Activated CD4-positive, alpha-beta T cell treated with anti-CD3 and anti-CD28 coated beads, Interleukin-2, amount 50 U/mL, for 48 hours (primary cell): ENCODE results near the gene COL6A6.

ENCODE experiments used
- DNase-seq, 2 experiments: peaks; one replicate each; pipeline ENCODE4 v3.0.0-alpha.2; 2020

The COL6A6 gene, protein sequence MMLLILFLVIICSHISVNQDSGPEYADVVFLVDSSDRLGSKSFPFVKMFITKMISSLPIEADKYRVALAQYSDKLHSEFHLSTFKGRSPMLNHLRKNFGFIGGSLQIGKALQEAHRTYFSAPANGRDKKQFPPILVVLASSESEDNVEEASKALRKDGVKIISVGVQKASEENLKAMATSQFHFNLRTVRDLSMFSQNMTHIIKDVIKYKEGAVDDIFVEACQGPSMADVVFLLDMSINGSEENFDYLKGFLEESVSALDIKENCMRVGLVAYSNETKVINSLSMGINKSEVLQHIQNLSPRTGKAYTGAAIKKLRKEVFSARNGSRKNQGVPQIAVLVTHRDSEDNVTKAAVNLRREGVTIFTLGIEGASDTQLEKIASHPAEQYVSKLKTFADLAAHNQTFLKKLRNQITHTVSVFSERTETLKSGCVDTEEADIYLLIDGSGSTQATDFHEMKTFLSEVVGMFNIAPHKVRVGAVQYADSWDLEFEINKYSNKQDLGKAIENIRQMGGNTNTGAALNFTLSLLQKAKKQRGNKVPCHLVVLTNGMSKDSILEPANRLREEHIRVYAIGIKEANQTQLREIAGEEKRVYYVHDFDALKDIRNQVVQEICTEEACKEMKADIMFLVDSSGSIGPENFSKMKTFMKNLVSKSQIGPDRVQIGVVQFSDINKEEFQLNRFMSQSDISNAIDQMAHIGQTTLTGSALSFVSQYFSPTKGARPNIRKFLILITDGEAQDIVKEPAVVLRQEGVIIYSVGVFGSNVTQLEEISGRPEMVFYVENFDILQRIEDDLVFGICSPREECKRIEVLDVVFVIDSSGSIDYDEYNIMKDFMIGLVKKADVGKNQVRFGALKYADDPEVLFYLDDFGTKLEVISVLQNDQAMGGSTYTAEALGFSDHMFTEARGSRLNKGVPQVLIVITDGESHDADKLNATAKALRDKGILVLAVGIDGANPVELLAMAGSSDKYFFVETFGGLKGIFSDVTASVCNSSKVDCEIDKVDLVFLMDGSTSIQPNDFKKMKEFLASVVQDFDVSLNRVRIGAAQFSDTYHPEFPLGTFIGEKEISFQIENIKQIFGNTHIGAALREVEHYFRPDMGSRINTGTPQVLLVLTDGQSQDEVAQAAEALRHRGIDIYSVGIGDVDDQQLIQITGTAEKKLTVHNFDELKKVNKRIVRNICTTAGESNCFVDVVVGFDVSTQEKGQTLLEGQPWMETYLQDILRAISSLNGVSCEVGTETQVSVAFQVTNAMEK (N-terminal part only)

DNA sequence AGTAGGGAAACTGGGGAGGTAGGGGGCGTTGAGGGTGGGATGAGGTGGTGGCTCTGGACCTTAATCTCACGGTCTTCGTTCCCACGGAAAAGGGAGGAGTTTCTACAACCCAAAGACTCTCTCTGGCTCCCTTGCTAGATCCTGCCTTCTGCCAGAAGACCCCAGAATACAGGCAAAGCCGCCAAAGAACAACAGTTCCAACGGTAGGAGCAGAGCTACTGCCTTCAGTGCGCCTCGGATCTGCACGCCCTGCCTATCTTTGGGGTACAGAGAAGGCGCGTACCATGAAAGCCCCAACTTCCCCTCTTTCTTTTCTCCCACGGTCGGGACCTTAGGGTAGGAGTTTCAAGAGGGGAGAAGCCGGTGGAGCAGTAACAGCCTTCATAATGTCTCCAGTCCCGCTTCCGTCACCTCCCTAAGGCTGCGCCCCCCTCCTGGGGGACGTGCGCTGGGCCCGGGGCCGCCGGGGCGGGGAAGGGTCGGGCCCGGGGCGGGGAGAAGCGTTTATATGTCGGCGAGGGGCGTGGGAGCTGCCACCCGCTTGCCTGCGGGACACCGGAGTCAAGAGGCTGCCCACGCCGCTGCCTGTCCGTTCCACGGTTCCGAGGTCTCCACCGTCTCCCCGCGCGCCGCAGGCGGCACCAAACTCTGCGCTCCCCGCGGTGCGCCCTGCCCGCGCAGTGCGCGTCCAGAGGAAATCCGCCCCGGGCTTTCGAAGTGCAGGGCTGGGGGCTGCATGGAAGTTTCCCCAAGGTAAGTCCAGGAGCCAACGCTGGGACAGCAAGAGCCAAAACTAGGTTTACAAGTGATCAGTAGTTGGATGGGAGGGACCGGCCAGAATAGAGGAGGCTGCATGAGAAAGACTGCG lies at the start of gene COL6A6:
Gene COL6A6, plus strand, starts transcription at position 533 of the 868 bp plus-strand sequence. CDS start 43,188 bp downstream, outside the sequence.
- DNase-seq, result no peak

DNA sequence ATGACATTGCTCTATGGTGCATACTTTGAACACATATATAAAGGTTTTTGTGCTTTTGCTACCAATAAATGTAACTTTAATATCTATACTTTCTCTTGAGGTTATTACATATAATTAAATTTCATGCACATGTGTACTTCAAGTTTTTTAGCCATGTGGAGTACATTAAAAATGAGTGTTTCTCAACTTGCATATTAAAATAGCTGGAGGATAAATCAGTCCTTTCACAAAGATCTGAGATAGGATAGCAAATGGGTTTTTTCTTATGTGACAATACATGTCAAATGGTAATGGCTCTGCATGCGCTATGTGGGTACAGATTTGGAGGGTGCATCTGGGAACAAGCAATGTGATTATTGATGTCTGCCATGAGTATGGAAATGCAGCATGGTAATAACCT lies 48.7 kb upstream of the COL6A6 start:
- no peak for DNase-seq

DNA sequence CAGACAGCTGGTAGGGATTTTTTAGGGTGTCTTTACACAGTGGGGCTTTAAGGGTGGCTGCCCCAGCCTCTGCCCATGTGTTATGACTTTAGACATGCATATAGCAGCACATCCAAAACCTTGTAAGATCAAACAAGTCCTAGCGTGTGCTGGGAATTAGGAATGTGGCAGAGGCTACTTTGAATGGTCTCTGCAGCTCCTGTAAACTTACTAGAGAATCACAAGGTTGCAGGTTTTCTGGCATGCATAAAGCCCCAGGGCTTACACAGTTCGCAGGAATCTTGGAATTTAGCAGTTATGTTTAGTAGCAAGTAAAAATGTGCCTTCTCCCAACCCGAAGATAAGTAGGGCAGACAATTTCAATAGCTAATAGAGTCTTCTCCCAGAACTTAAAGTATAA lies 46.9 kb upstream of the COL6A6 start:
- DNase-seq, result no peak

DNA sequence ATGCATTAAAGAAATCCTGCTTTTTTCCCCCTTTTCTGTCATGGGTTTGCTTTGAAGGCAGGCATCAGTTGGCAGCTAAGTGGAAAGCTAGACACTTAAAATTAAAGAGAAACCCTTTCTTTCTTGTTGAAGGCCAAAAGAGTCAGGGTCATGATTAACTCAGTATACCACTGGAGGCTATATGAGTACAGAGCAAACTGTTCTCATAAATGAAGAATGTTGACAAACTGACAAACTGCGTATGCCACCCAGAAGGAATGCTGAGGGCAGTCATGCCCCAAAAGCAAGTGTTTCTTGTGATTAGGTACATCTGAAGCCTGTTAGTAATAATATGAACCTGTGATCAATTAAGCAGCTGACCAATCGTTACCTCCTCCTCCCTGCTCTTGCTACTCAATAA lies 43.6 kb upstream of the COL6A6 start:
- no peak for DNase-seq

DNA sequence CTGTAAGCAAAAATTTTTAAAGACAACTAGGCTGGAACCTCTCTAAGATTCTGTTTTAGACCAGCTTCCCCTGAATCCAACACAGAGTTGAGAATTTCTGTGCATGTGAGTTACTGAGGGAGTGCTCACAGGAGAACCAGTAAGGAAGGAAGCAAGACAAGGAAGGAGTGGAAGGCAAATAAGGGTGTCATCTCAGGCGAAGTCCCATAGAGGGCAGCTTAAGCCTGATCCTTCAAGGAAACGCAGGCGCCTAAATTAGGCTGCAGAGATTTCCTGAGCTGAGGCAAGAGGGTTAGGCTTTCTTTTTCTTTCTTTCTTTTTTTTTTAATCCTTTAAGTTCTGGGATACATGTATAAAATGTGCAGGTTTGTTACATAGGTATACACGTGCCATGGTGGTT lies 36.2 kb upstream of the COL6A6 start:
- DNase-seq, result no peak

DNA sequence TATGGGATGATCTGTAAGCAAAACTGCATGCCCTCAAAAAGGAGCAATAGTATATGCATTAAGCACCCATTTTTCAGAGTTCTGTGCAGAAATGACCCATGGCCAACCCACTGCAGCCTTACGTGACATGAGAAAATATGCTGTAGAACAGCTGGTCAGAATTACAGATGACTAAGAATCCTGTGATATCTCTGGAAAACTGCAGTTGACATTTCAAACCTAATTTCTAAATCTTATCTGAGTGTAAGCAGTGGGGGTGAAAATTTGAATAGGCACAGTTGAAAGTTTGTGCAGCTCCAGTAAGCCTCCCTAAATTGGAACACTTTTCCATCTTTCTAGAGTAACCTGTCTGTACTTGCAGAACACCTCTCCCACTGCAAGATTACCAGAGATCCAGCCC lies 28.7 kb upstream of the COL6A6 start:
- no peak for DNase-seq

DNA sequence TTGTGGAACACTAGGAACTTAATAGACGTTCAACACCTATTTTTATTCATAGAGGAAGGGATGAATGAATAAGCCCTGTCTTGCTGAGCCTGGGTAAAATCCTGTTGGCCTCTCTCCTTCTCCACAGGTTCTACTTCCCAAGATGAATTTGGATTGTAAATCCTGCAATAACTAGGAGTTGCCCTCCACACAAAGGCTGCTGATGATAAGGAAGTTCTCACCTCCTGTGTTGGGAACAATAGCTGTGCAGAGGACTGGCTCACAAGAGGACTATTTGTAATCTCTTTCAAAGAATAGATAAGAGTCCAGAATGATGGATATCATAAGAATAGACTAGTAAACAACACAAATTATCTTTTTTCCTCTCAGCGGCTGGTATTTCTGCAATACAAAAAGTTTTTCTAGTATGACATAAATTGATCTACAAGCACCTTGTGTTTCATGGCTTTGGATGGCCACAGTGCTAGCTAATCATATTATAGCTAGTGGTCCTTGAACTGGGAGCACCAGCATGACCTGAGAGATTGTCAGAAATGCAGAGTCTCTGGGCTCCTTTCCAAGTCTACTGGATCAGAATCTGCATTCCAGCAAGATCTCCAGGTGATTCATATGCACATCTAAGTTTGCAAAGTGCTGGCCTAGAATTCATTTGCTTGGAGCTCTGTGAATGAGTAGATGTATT lies 28.1 kb upstream of the COL6A6 start:
- DNase-seq, result no peak

DNA sequence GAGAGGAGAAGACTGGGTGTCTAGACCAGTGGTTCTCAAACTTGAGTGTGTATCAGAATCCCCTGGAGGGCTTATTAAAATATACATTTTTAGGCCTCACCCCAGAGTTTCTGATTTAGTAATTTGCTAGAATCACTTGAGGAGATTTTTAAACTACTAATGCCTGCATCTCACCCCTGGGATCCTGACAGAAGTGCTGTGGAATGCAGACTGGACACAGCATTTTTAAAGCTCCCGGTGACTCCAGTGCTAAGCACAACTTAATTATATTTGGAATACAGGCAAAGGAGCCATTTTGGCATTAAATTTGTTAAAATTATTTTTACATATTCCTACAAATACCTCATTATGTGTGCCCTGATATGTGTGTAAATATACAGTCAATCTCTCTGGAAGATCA lies 26.7 kb upstream of the COL6A6 start:
- DNase-seq, result no peak

DNA sequence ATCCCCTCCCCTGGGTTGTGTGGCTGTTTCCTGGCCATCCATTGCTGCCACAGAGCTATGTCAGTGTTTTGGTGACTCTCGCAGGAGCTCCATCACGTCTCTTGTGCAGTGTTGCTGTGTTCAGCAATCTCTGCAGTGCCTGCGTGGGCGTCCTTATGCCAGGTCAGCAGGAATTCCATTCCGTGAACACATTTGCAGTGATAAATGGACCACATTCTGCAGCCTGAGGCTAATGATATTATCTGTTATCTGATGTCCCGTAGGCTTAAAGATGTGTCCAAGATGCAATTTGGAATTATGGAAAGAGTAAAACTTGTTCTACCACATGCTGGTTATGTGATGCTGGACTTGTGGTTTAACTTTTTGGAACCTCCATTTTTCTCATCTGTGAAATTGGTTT lies 25.5 kb upstream of the COL6A6 start:
- no peak for DNase-seq

DNA sequence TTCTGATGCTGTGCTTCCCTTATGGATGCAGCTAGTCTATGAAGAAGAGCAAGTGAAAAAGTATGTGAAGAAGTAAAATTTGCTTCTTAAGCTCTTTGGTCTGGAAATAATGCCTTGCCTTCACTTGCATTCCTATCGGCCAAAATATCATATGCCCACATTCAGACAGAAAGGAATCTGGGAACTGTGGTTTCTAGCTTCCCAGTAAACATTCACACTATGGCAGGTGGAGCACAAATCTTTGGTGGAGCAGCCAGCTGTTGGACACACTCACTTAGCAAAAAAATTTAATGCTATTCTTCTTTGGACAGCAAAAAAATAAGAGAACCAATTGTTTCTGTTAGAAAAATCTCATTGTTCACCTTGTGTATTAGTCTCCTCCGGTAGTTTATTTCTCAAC lies 12.3 kb upstream of the COL6A6 start:
- no peak for DNase-seq

DNA sequence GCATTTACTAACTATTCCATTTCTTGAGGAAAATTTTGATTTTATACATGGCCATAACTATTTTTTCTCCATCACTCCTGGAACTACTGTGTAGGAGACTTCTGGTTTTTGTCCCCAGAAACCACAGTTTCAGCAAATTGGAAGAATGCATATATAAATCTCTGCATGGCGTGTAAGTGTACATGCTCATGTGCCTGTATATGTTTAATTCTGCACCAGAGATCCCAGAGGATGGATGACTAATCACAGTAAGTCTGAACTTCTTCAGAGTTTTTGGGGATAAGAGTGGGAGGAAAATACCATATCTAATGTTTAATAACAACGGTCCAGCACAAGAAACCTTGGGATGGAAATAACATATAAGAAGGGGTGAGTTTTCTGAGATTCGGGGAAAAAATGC lies 10.9 kb upstream of the COL6A6 start:
- no peak for DNase-seq

DNA sequence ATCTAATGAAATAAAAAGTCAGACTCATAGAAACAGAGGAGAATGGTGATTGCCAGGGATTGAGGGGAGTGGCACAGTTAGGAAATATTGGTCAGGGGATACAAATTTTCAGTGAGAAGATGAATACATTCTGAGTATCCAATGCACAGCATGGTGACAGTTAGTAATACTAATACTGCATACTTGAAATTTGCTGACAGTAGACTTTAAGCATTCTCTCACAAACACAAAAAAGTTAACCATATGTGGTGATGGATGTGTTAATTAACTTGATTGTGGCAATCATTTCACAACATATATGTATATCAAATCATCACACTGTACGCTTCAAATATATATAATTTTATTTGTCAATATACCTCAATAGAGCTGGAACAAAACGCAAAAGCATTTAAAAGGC lies 9.2 kb upstream of the COL6A6 start:
- no peak for DNase-seq

DNA sequence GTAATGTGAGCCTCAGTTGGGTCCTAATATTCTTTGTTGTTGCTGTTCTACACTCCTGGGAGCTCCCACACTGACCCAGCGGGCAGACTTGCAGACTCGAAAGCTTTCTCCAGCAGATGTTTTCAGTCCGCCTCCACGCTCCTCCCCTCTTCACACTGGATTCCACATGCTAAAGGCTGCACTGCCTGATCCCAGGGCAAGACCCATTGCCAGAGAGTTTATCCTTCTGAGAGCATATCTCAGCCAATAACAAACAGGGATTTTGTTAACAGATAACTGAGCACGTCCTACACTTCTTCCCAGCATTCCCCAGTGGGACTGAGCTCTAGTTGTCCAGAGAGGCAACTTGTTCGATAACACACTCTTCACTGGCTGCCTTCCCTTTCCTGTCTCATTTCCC lies 8.0 kb upstream of the COL6A6 start:
- no peak for DNase-seq

DNA sequence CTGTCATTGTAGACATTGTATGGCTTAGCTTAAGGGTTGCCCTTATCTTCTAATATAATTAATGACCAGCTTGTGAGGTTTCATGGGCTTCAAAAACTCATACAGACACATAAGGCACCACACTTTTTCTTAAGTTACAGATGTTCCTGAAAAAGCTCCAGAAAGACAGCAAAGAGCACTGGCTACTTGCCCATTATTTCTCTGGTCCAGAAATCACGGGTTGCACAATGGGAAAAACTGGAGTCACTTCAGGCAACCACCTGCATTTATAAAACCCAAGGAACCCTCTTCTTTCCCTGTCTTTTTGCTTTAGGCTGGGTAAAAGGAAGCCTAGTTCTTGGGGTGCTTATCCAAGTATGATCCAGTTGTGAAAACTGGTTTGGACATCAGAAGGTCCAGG lies 2.3 kb upstream of the COL6A6 start:
- no peak for DNase-seq

DNA sequence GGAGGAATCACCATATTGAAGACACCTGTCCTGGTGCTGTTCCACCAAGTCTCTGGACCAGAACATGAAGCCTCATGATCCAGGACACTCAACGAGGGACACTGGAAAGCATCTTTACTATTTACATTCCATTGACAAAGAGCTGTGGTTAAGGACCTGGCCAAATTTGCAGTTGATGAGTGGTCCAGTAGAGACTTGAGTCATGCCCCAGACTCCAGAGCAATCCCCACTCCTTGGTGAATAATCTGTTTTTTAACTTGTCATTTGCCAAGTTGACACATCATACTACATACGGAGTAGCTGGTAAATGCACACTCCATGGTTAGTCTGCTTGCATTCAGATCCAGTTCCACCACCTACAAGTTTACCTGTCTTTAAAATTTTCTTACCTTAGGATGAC lies 1.2 kb upstream of the COL6A6 start:
- no peak for DNase-seq

DNA sequence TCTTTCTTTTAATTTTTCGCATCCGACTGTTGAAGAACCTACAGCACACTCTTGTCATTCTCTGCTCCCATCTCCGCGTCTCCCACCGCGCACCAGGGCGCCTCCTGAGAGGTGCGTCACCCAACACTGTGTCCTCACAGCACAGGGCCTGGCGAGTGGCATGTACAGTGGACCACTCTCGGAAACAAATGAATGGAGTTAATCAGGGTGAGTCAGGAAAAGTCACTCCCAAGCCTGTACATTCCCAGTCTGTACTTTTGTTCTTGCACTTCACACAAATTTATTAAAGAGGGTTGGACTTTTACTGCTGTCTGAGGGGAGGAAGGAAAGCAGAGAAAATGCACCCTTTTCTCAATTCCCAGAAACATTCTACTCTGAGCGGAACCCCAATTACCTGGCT lies 625 bp downstream of the COL6A6 start:
- DNase-seq, result no peak

DNA sequence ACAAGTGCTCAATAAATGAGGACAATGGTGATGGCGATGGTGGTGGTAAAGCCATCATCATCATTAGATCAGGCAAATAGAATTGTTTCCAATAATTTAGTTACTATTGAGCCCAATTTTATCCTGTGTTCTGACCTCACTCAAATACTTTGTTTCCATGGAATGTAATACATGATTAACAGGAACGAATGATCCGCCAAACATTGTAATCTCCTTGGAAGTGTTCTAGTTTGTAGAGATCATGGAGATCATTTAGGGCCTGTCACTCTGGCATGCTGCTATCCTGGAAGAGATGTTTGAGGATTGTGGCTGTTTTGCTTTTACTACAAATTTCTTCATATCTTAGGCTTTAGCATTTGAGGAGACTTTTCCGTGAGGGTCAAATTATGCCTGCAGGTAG lies 2.8 kb downstream of the COL6A6 start:
- no peak for DNase-seq

DNA sequence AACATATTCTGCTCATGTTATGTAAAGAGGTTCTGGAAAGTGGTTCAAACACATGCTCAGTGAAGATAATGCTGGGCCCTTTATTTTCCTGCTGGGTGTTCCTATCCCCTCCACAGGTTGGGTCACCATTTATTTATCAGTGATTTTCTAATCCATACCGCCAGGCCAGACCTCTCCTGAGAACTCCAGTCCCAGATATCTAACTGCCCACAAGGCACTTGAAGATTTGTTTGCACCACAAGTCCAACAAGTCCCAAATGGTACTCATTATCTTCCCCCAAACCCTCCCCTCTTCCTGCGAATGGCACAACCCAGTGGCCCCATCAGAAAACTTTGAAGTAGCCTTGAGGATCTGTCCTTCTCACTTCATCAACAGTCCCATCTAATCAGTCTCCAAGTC lies 5.4 kb downstream of the COL6A6 start:
- DNase-seq, result no peak

DNA sequence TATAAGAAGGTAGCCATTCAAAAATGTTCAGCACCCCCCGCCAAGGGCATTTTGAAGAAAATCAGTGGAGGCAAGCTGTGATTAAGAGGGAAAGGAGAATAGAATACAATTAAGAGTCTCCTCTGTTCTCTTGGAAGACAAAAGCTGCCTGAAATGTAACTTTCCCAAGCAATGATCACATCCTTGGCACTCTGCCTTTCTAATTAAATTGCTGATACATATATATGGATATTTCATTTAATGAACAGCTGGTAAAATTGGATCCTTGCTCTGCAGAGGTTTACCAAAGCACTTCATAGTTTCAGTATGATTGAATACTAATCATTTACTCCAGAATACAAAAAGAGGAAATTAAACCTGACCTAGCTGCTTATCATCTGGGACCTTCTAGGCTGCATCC lies 10.4 kb downstream of the COL6A6 start:
- no peak for DNase-seq

DNA sequence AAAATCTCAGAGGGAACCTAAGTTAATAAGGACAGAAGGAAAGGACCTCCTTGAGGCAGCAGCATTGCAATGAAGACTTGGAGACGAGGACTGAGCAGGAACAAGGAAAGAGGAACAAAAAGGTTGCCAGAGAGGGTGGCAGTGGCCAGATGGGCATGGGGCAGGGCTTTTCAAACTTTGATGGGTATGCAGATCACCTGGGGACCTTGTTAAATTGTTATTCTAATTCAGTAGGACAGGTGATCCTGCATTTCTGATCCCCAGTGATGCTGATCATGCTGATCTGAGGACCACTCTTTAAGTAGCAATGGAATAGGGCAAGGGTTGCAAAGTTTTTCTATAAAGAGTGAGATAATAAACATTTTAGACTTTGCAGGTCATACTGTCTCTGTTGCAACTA lies 11.1 kb downstream of the COL6A6 start:
- no peak for DNase-seq

DNA sequence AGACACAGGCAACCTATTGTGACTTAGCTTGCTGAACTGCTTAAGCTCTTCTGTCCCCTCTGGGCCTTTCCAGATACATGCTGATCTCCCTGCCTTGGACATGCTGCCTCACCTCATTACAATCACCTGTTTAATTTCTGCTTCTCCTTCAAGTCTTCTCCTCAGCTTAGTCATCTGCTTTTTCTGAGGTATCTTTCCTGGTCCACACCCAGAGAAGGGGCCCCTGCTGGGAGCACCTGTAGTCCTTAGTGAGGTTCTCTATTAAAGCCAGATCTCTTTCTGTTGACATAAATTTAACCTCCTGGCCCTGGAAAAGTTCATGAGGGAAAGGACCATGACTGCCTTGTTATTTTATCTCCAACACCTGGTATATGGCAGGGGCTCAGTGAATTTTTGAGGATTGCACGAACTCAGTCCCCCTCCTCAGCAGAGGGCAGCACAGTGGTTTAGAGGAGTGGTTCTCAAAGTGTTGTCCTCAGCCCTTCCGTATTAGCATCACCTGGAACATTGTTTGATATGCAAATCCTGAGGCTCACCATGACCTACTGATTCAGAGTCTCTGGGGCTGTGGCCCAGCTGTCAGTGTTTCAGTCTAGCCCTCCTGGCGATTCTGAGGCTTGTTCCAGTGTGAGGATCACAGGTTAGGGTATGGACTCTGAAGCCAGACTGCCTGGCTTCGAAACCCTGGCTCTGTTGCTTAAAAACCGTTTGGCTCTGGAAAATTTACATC lies 12.7 kb downstream of the COL6A6 start:
- no peak for DNase-seq
